GM10266 (cell line): ENCODE data around the gene VPS4A.
"Not testable (repeated sequence)": the region's sequence is repeated elsewhere in the genome, so short reads cannot be mapped to it uniquely, and the experiment has no call there.

Experiments
- DNase-seq: peaks from one replicate; pipeline ENCODE4 v3.0.0; 2012; ENCODE audit errors: extremely low spot score
- CTCF ChIP-seq: IDR thresholded peaks from 2 replicates; pipeline ENCODE4 v1.5.1; 2012; ENCODE audit warnings: mild to moderate bottlenecking, low read depth; ENCODE audit not compliant: control insufficient read depth, insufficient read depth; ENCODE audit errors: missing control alignments

Gene VPS4A

GRCh38 chr16:69351309-69352027 is 40.3 kb downstream of the VPS4A start, which contains the start of gene TMED6:
TSS of gene TMED6 (minus strand) at chr16:69351786. CDS start at chr16:69351753, 33 bp downstream.
- no peak for DNase-seq
- TF ChIP-seq CTCF, result no peak

- not testable (repeated sequence) for DNase-seq
These were observed 48.9 kb downstream of the VPS4A start for GRCh38 chr16:69360070-69360469.

- no peak for DNase-seq
These were observed 52.1 kb downstream of the VPS4A start for GRCh38 chr16:69363281-69363717.

GRCh38 chr16:69364088-69364487 is 52.9 kb downstream of the VPS4A start:
- TF ChIP-seq CTCF, result no peak
- no peak for DNase-seq

More at GRCh38 chr16:69363281-69363717, 52.1 kb downstream of the VPS4A start:
- TF ChIP-seq CTCF, result no peak

- TF ChIP-seq CTCF, result no peak
- no peak for DNase-seq
These were observed 54.8 kb downstream of the VPS4A start for GRCh38 chr16:69365901-69366300.

- TF ChIP-seq CTCF, result no peak
- no peak for DNase-seq
These were observed 55.3 kb downstream of the VPS4A start for GRCh38 chr16:69366431-69366830.

- no peak for TF ChIP-seq CTCF
- DNase-seq, result no peak
These were observed 56.8 kb downstream of the VPS4A start for GRCh38 chr16:69367980-69368379.
